ENCODE data around the gene ERBB4.

Gene ERBB4

GRCh38 chr2:211846036-211846400 lies 692.6 kb downstream of the ERBB4 start:
- no peak for TF ChIP-seq CTCF (conservative IDR thresholded peaks at IDR 0.05)
- H3K27ac ChIP-seq: no peak overlapping the region

GRCh38 chr2:211845338-211846035 lies 693.1 kb downstream of the ERBB4 start:
- no peak overlapping the region for H3K27ac ChIP-seq
- no peak for TF ChIP-seq CTCF (conservative IDR thresholded peaks at IDR 0.05)

GRCh38 chr2:211837706-211838105 lies 700.9 kb downstream of the ERBB4 start:
- TF ChIP-seq CTCF (conservative IDR thresholded peaks at IDR 0.05): no peak

DNA sequence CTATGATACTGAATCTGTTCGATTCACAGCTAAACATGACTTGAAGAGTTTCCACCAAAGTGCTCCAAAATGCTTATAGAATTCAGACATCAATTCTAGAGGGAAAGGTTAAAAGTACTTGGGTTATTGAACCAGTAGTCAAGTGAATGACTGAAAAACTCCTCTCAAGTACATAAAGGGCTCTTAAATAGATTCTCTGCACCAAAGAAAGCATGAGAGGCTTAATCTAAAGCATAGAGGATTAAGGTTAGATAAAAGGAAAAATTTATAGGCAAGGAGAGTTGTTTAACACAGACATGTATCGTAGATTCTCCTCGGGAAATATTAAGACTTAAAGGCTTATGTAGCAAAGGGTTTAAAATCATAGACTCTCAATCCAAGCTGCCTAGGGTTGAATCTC lies 701.4 kb downstream of the ERBB4 start:
- no peak overlapping the region for H3K27ac ChIP-seq
- TF ChIP-seq CTCF (conservative IDR thresholded peaks at IDR 0.05): no peak

More at GRCh38 chr2:211837706-211838105, 700.9 kb downstream of the ERBB4 start:
- no peak overlapping the region for H3K27ac ChIP-seq

DNA sequence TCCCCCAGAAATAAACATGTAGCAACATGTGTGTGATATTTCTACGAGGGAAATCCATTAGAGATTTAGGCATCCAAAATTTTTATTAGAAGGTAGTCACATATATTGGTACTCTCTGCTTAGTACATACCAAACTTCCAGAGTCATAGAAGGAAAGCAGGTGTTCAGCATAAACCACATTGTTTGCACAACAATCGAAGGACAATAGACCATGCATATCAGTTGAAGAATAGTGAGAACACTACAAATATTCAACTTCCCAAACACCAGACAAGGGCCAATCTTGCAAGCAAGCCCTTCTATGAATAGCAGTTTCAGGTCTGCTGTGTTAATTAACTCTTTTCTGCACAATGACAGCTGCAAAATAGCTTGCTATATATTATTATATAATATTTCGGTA lies 702.2 kb downstream of the ERBB4 start:
- H3K27ac ChIP-seq: no peak overlapping the region
- no peak for TF ChIP-seq CTCF (conservative IDR thresholded peaks at IDR 0.05)

DNA sequence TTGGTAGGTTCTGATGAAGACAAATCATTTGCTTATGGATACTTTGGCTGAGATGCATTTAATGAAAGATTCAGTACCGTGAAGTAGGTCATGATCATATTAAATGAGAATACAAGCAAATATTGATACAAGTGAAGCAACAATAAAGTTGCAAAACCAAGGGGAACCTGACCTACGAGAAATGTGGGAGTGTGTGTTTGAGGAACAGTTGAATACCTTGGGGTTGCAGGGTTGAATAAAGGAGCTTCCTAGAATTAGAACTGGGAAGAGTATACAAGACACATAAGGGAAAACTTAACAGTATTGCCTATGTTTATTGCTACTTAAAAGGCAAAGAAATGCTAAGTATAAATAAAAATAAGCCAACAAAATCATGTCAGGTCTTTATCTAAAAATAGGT lies 702.9 kb downstream of the ERBB4 start:
- TF ChIP-seq CTCF (conservative IDR thresholded peaks at IDR 0.05): no peak
- no peak overlapping the region for H3K27ac ChIP-seq

DNA sequence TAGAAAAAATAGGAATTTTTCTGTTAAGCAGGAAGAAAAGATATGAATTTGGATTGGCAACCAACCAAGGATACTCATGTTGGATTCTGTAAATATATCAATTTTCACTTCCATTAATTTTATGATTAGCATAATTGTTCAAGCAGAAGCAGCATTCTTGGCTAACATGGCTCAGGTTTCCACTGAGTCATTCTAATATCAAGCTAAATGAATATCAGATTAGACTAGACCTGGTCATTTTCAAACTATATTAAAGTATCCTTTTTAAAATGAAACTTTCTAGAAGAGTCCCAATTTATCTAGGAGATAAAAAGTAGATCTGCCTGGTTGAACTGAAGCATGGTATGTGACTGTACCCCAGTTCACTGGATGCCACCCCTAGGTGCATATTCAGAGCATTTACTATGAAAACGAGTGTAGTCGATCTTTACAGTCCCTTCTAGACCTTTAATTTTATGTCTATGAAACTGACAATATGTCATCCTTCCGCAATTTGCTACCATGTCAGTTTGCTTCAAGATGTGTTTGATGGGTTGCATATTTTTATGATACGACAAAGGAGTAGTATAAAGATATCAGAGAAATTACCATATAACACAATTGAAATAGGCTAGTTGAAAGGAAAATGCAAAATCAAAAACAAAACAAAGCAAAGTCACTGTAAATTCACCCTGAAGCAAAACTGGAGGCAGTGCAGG lies 704.9 kb downstream of the ERBB4 start:
- H3K27ac ChIP-seq: no peak overlapping the region
- TF ChIP-seq CTCF (conservative IDR thresholded peaks at IDR 0.05): no peak

Measured in VCaP (cell line).